Skeletal muscle cell (primary cell): ENCODE results near the gene ERBB3.
A peak's percentile ranks its signal among the peaks of the same experiment; 100 is the strongest.
"Not testable (repeated sequence)": the region's sequence is repeated elsewhere in the genome, so short reads cannot be mapped to it uniquely, and the experiment has no call there.

Experiments
- DNase-seq: peaks from one replicate; pipeline ENCODE4 v3.0.0-alpha.2; 2010; ENCODE audit warnings: low read depth
- H3K4me3 ChIP-seq: 2 replicates; pipeline ENCODE4 v1.5.1; 2011; ENCODE audit warnings: low read depth, mild to moderate bottlenecking, control low read depth, low read length, moderate library complexity

ERBB3 gene

DNA sequence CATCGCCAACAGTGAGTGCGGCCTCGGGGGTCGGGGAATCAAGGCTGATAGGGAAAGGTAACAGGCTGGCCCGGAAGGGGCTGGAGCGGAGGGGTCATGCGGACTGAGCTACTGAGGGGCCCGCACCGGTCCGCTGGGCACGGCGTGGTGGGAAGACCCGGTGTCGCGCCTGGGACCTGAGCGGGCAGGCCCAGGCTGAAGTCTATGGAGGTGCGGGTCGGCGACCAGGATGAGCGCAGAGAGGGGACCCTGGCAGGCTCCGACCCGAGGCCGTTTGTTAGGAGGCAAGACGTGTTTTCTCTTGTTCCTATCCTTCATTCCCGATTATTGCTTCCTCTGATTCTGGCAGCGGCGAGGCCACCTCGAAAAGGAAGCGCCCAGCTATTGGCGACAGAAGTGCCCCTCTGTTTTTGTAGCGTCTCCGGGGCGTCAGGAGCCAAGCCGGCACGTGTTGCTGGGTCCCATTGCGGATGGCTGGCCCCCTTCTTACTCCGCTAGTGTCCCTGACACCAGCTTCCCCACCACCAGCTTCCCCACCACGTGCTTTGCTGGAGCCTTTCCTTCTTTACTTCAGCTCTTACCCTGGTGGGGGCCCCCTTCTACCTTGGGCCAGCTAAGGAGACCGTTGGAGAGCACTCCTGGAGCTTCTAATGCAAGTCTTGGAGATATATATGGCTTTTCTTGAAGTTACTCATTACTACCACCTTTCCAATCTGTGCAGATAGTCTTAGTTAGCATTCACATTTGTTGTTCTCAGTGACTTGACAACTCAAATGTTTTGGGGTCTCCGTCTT, 25.0 kb downstream of the ERBB3 start:
- peak overlapping the region; percentile 90 for H3K4me3 ChIP-seq
- DNase-seq: no peak

DNA sequence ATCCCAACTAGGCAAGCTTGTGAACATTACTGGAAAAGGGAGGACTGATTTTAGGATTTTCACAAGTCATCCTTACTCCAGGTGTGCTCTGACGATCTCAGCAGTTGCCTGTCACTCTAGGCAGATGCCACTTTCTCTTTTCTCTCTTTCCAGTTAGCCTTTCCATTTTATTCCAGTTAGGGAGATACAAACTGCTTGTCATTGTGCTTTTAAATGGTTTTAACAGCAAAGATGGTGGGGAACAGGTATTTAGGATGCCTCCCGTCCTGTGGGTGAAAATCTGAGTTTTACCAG, 25.6 kb downstream of the ERBB3 start:
- peak overlapping the region; percentile 90 for H3K4me3 ChIP-seq
- no peak for DNase-seq

DNA sequence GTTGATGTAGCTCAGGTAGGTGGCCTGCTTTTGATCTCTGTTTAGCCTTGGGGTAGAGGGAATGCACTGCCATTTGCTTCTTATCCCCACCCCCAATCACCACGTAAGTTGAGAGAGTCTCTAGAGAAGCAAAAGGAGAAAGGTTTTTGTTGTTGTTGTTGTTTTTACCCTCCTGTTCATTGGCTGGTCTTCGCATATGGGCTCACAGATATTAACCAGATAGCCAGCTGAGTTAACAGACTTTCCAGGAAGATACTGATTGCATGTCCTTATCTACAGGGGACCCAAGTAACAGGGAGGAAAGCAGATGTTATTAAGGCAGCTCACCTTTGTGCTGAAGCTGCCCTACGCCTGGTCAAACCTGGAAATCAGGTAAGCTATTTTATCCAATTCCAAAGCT, 27.3 kb downstream of the ERBB3 start:
- H3K4me3 ChIP-seq: no peak overlapping the region
- no peak for DNase-seq

DNA sequence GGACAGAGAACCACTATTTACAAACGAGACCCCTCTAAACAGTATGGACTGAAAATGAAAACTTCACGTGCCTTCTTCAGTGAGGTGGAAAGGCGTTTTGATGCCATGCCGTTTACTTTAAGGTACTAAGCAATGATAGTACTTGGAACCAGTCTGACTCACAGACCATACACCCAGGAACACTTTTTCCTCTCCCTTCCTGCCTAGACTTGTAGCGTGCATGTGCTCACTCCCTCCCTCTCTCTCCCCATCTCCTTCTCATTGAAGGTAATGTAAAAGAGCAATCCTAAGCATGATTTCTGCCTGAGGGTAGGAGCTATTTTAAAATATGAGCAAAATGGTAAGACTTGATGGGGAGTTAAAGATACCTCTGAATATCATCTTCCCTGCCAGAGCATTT, 30.6 kb downstream of the ERBB3 start:
- DNase-seq: no peak
- H3K4me3 ChIP-seq: no peak overlapping the region

DNA sequence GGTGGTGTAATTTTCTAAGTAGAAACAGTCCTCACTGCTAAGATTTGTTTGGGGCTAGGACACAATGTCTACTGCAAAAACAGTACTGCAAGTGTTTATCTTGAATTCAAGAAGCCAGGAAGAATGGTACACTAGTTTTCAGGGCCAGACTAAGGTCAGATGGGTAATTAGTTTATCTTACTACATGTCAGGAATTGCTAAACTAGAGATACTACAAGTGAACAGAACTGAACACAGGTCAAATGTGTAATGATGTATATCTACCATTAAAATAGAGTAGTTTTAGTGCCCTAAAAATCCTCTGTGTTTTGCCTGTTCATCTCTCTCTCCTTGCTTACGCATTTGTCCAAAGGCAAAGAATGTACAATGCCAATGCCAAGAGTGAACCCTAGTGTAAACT, 34.1 kb downstream of the ERBB3 start:
- DNase-seq: no peak
- H3K4me3 ChIP-seq: no peak overlapping the region

DNA sequence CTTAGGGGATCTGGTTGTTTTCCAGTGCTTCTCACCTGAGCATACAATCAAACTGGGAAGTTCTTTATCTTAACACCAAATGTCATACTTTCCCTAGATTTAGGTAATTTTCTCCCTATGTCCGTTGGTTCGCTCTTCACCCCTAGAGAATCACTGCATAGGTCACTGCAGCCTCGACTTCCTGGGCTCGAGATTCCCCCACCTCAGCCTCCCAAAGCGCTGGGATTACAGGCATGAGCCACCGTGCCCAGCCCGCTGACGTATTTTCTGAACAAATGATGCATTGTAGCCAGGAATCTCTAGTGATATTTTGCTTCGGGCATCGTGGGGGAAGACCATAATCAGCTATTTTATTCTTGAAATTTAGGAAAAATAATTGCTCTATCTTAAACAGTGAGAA, 35.4 kb downstream of the ERBB3 start:
- DNase-seq: no peak
- H3K4me3 ChIP-seq: peak overlapping the region; percentile 75

DNA sequence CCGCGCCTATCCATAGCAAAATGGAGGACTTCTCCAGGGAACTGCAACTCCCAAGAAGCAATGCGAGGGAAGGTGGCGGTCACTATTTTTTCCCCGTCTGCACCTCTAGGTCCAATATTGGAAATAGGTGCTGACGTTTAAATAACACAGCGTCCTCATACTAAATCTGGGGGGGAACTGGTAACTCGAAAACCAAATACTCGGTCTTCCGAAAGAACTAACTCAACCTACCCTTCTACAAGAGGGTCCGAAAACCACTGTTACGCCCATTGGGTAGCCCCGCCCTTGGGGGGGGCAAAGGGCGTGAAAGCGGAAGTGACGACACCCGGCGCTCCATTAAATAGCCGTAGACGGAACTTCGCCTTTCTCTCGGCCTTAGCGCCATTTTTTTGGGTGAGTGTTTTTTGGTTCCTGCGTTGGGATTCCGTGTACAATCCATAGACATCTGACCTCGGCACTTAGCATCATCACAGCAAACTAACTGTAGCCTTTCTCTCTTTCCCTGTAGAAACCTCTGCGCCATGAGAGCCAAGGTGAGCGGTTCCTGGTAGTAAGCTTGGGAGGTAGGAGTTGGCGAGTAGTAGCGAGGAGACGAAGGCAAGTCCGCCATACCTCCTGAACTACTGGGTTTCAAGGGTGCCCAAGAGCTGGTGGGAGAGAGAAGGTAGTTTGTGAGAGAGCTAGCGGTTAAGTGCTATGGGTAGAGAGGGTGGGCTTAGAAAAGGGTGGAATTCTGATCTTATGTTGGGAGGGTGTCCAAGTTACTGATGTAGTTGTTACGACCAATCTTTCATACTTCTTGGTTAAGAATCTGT, 36.5 kb downstream of the ERBB3 start, which contains the start of gene RPL41:
Gene RPL41 (plus strand): TSS at position 367 of the 815 bp plus-strand sequence.
- peak; percentile 68 for DNase-seq
- H3K4me3 ChIP-seq: peak within 1 kb of the TSS; percentile 75

DNA sequence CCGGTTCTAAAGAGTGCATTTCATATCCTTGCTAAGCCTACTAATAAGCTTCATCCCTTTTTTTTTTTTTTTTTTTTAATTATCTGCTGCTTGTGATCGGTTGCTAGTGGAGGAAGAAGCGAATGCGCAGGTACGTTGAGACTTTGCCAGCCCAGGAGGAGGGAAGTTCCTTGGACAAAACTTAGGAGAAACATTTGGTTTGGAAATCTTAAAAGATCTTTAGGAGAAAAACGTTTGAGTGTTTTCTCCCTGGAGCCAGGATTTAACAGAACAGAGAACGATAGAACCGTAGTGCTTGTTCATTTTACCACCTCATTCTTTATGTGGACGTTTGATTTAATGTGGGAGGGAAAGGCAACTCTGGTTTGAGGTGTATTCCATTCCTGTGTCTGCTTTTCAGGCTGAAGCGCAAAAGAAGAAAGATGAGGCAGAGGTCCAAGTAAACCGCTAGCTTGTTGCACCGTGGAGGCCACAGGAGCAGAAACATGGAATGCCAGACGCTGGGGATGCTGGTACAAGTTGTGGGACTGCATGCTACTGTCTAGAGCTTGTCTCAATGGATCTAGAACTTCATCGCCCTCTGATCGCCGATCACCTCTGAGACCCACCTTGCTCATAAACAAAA, 37.2 kb downstream of the ERBB3 start:
- H3K4me3 ChIP-seq: peak overlapping the region; percentile 75
- DNase-seq: not testable (repeated sequence)

DNA sequence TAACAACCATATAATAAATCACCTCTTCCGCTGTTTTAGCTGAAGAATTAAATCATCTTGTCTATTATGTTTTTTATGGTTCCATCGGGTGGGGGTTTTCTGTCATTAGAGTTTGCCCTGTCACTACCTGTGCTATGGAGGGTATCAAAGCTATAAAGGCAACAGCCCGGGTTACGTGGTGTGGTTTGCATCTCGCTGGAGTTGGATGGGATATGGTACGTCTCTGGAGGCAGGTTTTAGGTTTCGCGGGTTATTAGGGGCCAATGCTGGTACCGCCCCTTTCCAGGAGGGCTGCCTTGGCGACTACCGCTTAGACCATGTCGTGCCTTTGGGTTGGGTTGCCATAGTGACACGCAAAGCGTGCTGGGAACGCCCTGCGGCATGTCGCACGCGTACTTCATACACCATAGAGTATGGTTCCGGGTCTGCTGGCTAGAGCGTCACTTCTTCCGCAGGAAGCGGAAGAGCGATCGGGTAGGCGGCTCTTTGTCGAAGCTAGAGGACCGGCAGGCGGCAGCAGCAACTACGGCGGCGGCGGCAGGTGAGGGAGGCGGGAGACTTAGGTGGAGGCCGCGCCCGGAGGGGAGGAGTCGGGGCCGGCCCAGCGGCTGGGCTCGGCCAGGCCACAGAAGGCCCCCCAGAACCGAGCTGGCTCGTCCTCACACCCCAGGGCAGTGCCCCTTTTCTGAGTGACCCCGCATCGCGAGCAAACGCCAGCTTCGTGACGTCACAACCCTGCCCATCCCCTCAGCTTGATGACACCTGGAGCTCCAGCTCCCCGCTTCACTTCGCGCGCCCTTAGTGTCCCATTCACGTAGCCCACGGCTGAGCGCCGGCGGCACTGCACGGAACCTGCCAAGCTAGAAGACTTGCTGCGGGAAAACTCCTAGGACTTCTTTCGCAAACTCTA, 38.1 kb downstream of the ERBB3 start, which contains the start of gene ZC3H10:
Gene ZC3H10 (plus strand): TSS at position 489 of the 910 bp plus-strand sequence. CDS start 2,297 bp downstream, outside the sequence.
- H3K4me3 ChIP-seq: peak within 1 kb of the TSS; percentile 75
- DNase-seq: peak; percentile 99

DNA sequence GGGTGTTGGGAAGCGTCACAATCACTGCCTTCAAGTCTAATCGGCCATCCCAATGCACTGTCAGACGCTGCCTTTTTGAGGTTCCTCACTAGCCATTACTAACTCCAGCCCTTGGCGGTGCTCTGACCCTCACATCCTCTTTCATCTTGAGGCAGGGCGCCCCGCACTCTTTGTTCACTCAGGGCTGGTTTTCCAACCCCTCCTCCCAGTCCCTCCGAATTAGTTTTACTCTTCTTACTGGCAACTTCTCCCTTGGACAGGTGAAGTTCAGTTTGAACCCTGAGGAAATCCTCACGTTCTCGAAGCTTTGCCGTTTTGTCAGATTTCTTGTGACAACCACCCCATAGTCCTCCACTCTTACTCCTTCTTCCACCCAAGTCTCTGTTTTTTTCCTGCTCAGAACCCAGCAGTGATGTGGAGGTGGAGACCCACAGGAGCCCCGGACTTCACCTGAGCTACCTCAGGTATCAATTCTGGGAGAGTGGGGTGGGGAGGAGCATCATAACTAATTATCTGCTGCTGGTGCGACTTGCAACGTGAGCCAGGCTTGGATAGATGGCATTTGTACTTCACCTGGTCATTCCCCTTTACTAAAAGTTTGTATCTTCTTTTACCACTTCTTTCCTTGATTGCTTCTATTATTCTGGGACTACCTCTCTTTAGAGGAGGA, 38.9 kb downstream of the ERBB3 start:
- peak overlapping the region; percentile 75 for H3K4me3 ChIP-seq
- peak; percentile 6 for DNase-seq

DNA sequence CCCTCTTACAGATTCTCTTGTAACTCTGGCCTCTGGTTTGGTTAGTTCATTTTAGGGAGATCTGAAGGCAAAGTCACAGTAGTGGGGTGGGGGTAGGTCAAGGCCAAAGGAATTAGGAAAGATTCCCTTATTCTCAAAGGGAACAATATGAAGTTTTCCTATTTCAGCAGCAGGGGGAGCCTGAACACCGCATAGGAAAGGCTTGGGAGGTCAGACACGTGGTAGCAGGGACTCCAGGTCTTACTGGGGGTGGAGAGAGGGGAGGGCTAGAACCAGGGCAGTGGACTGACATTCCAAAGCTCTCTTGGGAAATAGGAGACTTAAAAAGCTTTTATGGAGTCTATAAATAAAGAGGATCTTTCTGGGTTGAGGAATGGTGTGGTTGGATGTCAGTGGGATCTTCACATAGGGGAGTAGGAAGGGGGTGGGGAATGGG, 39.4 kb downstream of the ERBB3 start:
- peak overlapping the region; percentile 75 for H3K4me3 ChIP-seq
- DNase-seq: peak; percentile 84

DNA sequence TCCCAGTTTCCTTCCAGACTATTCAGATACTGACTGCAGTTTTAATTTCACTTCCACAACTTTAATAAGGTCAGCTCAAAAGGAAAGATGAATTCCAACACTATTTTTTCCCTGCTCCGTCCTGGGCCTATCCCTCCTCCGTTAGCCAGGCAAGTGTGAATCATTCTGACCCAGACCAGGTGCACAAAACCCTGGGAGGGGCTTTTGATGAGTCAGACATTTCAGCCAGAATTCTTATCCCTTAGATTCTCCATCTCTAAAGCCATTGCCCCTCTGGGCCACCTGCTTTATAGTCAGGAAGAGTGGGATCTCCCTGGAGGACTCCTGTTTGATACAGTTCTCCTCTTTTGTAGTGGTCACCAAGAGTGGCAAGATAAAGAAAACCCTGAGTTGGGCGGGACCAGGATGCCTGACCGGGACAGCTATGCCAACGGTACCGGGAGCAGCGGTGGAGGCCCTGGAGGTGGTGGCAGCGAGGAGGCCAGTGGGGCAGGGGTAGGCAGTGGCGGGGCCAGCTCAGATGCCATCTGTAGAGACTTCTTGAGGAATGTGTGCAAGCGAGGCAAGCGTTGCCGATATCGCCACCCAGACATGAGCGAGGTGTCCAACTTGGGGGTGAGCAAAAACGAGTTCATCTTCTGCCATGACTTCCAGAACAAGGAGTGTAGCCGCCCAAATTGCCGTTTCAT, 40.3 kb downstream of the ERBB3 start:
- no peak for DNase-seq
- no peak overlapping the region for H3K4me3 ChIP-seq

DNA sequence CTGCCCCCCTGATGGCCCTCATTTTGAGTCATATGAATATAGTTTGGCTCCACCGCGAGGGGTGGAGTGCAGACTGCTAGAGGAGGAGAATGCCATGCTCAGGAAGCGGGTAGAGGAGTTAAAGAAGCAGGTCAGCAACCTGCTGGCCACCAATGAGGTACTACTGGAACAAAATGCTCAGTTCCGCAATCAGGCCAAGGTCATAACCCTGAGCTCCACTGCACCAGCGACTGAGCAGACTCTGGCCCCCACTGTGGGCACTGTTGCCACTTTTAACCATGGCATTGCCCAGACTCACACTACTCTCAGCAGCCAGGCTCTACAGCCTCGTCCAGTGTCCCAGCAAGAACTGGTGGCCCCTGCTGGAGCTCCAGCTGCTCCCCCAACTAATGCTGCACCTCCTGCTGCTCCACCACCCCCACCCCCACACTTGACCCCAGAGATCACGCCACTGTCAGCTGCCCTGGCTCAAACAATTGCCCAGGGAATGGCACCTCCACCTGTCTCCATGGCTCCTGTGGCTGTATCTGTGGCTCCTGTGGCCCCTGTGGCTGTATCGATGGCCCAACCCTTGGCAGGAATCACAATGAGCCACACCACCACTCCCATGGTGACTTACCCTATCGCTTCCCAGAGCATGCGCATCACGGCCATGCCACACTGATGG, 41.4 kb downstream of the ERBB3 start:
- no peak for DNase-seq
- no peak overlapping the region for H3K4me3 ChIP-seq

DNA sequence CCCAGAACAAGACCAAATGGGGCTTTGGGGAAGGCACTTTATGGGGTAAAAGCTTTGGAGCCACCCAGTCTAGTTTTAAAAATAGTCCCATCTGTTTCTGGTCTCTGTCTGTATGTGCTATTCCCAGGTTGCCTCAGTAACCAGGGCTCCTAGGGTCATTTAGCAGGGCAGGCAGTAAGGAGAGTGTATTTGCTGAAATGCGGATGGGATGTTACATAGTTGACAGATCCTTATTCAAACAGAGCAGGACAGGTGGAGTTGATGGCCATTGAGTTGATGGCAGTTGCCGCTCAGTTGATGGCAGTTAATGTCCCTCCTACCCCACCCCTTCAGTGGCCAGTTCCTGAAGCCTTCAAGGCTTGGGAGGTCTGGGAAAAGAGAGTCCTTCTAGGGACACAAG, 42.7 kb downstream of the ERBB3 start:
- H3K4me3 ChIP-seq: no peak overlapping the region
- no peak for DNase-seq

DNA sequence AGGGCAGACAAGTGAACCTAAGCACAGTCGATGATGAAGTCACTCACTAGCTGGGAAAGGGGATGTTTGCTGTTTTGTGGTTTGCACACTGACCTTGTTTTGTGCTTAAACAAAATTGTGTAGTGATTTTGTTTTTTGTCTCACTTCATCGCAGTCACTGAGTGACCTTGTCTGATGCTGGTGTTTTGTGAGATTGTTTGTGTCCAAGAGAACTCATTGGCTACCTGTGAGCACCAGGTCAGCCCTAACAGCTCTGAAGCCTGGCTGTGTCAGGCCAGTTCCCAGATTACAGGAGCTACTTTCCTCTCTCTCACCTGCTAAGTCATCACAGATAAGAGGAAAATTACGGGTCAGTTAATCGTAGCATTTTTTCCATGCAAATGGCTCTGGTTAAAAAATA, 44.2 kb downstream of the ERBB3 start:
- no peak overlapping the region for H3K4me3 ChIP-seq
- DNase-seq: no peak

DNA sequence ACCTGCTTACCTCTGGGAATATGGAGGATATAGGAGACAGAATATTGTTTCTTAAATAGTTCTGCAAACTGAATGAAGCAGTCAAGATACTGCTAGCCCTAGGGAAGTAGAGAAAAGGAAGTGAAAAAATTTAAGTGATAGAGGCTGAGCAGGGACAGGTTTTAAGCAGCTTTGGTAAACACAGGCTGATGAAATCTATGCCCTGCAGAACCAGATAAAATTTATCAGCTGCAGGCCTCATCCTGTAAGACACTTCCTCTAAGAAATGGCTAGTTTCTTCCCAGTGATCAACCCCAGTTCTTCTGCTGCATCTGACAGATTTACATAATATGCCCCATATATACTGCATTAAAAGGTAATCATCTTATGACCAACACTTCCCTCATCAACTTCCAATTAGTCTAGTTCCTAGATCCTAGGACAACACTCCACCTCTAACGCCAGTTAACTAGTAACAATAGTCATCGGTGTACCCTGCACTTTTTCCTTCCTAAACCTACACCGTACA, 46.8 kb downstream of the ERBB3 start:
- no peak for DNase-seq
- H3K4me3 ChIP-seq: no peak overlapping the region

DNA sequence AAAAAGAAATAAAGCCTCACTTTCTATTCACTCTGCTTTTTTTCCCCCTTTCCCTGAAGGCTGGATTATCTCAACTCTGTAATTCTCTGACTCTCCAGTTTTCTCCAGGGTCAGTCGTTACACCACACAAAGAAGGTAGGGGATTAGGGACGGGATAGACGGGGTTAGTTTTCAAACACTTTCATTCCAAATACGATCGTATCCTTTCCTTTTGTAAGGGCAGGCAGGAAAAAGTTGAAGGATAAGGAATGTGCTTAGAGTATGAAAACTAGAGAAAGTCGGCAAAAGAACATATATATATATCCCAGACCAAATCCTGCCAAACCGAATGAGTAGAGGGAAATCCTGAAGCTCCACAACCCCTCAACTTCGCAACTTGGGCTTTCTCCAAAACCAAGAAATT, 47.5 kb downstream of the ERBB3 start:
- DNase-seq: no peak
- H3K4me3 ChIP-seq: peak overlapping the region; percentile 97
